ENCODE data around the gene C14orf180.

C14orf180 gene

GRCh38 chr14:104561632-104562495, 17.7 kb upstream of the C14orf180 start:
- no peak for DNase-seq (ENCODE audit: low read depth in 2 of 2)

DNA sequence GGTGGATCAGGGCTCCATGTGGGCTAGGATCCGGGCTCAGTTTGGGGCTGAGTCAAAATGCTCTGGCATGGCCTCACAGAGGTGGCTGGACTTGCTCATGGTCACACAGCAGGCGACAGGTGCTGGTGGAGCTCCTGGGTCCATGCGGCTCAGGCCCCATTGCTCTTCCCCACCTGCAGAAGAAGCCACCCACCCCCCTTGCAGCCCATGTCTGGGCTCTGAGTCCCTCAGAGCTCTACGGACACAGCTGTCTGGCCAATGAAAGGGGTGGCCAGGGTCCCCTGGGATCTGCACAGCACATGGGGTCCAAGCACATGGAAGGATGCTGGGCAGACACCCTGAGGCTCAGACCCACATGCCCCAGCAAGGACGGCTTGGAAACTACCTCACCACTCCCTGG, 17.0 kb upstream of the C14orf180 start:
- no peak for DNase-seq (ENCODE audit: low read depth in 2 of 2)

GRCh38 chr14:104563191-104563741, 16.3 kb upstream of the C14orf180 start:
- DNase-seq (ENCODE audit: low read depth in 2 of 2), result no peak

- DNase-seq (ENCODE audit: low read depth in 2 of 2), result peak; percentile 18 to 39
Observed at GRCh38 chr14:104563742-104564615, 15.6 kb upstream of the C14orf180 start.

DNA sequence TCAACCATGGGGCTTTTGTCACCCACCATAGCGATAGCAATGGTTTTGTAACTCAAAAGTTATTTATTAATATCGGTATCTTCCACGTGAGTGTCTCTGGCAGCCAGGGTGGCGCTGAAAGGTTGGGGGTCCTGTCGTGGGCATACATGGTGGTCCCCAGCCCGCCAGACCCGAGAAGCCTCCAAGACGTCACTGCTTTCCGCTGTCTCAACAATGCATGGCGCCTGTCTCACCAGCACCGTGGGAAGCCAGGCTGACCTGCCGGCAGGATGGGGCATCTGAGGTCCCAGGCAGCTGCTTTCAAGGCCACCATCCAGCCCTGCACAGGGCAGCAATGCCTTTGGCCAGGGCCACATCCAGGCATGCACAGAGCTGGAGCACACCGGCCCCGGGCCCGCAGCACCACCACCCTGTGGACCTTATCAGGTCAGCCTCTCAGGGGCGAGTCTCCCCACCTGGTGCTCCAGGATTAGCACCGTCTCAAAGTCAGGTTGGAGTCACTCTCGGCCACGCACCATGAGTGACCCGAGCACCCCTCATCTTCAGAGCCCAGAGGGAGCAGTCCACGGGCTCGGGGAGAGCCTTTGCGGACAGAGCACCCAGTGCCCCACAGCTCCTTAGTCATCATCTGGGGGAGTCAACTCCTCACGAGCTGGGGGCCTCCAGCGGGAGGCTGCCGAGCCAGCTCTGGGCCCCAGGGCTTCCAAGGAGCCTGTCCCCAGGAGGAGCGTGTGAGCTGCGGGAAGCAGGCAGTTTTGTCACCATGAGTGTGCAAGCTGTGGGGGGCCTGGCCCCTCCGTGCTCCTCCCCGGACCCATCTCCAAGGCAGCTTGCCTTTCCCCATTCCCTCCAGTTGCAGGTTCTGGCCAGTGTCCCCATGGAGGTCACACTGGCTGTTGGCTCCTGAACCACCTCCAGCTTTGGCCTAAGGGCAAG, 14.6 kb upstream of the C14orf180 start:
- no peak for DNase-seq (ENCODE audit: low read depth in 2 of 2)

DNA sequence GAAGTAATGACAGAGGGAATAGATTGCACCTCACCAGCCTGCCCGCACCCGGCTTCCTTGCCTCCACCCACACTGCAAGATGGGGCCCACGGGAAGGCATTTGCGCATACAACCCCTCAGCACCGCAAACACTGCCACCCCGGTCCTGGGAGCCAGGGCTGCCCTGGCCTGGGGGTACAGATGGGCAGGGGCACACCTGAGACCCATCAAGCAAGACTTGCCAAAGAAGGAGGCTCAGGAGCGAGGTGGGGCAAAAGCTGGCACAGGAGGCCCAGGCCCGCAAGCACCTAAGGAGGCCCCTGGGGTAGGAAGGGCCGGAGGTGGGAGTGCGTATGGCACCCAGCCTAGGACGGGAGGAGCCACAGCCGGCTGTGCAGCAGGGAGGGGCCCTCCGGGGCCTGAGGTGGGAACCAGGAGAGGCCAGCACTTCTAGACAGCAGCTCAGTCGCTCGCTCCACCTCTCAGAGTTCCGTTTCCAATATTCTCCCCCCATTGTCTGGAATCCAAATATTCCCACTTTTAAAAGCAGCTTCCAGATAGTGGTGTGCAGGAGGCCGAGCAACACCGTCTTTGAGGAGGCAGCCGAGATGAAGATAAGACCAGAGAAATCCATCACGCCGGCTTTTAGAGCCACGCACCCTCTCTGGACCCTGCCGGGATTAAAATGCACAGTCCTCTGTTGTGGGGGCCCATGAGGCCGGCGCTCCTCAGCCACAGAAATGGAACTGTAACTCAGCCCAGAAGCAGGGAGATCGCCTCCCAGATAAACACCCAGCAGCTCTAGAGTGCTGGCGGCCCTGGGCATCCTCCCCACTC, 12.2 kb upstream of the C14orf180 start:
- no peak for DNase-seq (ENCODE audit: low read depth in 2 of 2)

DNA sequence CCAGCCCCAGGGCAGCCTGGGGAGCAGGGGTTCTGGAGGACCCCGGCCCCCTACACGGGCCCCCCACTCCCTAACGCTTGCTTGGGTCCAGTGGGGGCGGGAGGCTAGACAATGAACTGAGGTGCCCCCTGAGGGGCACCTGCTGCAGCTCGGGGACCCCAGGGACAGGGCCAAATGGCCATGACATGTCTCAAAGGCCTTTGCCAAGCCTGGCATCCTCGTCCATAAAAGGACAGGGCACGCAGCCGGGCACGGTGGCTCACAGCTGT, 11.7 kb upstream of the C14orf180 start:
- no peak for DNase-seq (ENCODE audit: low read depth in 2 of 2)

DNA sequence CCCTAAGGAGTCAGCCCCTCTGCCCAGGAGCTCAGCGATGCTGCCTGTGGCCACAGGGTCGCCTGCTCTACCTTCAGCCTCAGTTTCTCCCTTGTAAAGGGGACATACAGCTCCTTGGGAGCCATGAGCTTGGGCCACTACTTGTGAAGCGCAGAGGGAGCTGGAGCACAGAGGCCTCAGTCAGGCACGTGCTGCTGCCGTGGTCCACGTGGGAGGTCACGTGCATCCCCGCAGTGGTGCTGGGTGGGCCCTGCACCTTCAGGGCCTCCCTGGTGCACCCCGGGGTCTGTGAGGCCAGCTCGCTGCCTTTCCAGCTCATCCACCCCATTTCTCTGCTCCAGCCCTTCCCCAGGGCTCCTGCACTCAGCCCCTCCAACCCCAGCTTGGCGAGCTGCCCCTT, 10.9 kb upstream of the C14orf180 start:
- no peak for DNase-seq (ENCODE audit: low read depth in 2 of 2)

- no peak for DNase-seq (ENCODE audit: low read depth in 2 of 2)
Observed at GRCh38 chr14:104569435-104569834, 10.1 kb upstream of the C14orf180 start.

DNA sequence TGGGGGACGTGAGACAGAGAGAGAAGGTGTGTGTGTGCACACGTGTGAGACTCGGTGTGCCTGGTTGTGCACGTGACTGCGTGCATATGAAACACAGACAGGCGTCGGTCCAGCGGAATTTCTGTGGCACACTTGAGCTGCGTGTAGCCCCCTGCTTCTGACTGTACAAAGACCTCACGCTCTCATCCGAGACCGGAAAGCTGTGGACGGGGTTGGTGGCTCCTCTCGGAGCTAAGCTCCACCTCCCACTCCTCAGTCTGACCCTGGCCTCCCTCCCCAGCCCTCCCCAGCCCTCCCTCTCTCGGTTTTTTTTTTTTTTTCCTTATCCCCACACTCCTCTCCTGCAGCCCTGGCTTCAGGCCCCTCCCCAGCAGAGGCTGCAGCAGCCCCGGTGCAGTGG, 8.3 kb upstream of the C14orf180 start:
- DNase-seq (ENCODE audit: low read depth in 2 of 2), result no peak

DNA sequence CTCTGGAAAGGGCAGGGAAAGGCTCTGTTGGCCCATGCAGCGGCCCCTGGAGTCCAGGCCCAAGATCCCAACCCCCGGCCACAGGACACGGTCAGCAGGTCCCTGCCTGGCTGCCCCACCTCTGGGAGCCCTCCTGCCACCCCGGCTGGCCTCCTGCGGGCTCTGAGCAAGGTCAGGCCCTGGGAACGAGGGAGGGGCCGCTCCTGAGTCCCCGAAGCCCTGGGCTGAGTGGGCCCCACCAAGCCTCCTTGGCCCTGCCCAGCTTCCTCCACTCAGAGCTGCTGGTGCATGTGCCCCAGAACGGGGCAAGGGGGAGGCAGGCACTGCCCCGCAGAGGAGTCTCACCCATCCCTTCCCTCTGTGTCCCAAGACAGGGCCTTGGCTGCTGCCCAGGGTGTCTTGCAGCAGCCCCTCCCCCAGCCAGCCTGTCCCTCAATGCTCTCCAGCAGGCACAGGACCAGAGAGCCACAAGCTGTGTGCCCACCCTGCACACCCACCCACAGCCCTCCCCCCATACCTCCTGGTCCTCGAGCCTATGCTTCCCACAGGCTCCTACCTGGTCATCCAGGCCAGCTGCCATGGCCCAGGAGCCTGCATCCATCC, 7.4 kb upstream of the C14orf180 start:
- no peak for DNase-seq (ENCODE audit: low read depth in 2 of 2)

DNA sequence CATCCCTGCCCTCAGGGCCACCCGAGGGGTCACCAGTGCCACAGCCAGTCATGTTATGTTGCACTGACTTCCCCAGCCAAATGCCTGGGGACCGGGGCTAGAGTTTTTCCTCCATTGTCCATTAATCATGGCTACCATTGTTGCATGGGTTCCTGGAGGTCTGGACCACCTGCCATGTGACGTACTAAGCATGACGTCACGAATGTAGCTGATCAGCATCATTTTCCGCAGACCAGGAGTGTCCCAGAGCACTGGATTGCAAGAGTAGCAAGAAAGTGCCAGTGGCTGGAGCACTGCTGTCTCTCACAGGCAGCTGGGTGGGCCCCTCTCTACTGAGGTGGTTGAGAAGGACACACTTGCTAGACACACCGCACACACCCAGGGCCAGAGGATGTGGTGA, 6.9 kb upstream of the C14orf180 start:
- DNase-seq (ENCODE audit: low read depth in 2 of 2), result no peak

GRCh38 chr14:104573930-104574329, 5.6 kb upstream of the C14orf180 start:
- DNase-seq (ENCODE audit: low read depth in 2 of 2), result no peak

DNA sequence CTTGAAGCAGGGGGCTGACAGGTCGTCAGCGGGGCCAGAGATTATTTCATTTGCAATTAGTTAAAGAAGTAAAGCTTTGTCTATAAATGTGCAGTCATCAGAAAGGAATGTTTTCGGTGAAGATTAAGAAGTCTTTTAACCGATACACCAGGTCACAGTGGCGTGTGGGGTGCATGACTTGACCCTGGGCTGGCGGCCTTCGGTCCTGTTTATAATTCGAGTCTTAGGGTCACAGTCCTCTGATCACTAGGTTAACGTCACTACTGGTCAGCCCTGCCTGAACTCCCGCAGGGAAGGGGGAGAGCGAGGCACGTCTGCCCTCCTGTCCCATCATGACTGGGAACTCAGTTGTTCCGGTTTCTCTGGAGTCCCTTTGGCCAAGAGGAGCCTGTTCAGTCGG, 5.0 kb upstream of the C14orf180 start:
- no peak for DNase-seq (ENCODE audit: low read depth in 2 of 2)

DNA sequence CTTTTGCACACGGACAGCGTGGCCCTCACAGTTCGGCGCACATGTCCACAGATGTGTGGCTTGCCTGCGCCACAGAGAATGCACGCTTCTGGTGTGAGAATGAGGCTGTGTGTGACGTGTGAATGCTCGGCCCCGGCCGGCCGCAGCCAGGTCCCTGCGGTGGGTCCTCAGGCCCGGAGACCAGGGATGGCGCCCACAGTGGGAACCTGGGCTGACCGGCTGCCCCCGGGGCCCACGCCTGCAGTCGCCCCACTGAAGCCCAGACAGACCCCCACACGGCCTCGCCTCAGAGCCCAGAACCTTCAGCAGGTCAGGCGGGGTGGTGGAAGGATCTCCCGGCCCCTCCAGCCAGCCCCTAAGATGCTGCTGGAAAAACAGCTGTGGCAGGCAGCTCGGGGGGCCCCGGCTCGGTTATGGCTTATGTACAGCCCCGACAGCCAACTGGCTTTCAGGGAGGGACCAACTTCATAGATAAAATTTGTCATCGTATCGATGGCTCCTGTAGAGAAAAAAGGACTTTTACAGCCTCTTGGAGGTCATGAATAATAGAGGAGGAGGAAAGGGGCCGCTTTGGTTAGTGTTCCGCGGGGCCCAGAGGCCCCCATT, 4.5 kb upstream of the C14orf180 start:
- no peak for DNase-seq (ENCODE audit: low read depth in 2 of 2)

DNA sequence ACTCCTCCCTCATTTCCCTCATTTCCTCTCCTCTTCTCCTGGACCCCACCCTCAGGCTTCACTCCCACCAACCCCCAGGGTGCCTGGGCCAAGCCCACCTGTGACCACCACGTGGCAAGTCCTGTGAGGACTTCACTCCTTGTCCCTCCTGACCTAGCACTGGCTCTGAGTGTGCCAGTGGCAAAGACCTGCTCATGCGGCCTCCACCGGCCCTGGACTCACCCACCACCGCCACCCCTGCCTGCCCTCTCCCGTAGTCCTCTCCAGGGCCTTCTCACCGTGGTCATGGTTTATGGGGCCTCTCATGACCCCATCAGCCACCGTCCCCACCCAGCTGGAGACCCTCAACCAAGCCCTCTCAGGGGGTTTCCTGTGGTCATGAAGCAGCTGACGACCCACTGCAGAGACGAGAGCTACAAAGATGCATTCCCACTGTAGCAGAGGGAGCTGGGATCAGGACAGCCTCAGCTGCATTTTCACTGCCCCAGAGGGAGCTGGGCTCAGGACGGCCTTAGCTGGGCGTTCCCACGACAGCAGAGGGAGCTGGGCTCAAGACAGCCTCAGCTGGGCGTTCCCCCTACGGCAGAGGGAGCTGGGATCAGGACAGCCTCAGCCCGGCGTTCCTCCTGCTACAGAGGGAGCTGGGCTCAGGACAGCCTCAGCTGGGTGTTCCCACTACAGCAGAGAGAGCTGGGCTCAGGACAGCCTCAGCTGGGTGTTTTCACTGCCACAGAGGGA, 3.2 kb upstream of the C14orf180 start:
- DNase-seq (ENCODE audit: low read depth in 2 of 2), result no peak

DNA sequence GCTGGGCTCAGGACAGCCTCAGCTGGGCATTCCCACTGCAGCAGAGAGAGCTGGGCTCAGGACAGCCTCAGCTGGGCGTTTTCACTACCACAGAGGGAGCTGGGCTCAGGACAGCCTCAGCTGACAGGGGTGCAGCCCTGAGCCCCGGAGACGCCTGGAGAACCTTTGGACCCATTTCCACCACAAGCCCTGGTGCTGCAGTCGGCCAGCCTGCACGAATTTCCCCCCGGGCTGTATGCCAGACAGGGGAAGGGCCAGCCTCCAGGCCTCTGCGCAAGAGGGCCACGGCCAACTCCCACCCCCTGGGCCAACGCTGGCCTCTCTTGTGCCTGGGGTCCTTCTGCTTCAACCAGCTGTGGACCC, 2.6 kb upstream of the C14orf180 start:
- DNase-seq (ENCODE audit: low read depth in 2 of 2), result no peak

- DNase-seq (ENCODE audit: low read depth in 2 of 2), result no peak
Observed at GRCh38 chr14:104577426-104577825, 2.1 kb upstream of the C14orf180 start.

DNA sequence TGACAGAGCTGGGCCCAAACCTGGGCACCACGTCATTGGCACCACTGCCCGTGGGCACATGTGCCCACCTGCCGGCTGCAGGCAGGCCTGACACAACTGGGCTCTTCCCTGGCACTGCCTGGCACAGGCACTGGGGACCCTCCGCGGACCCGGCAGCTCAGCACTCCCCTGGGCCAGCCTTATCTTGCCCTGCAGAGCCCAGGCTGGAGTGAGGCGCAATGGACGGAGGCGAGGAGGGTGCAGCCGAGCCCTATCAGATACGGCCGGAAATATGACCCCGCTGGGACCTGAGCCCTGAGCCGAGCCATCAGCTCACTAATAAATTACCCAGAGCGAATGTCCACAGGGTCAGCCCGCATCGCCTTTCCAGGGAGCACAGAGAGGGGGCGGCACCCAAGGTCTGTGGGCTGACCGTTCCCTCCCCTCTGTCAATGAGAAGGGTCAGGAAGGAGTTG, 1.7 kb upstream of the C14orf180 start:
- DNase-seq (ENCODE audit: low read depth in 2 of 2), result no peak

All from stimulated activated CD8-positive, alpha-beta memory T cell treated with anti-CD3 and anti-CD28 coated beads, Interleukin-2, amount 100 ng/mL, for 1 hour (primary cell).